ENCODE results near the gene TAF11L9.
"Not testable (repeated sequence)": the region's sequence is repeated elsewhere in the genome, so short reads cannot be mapped to it uniquely, and the experiment has no call there.

The TAF11L9 gene

GRCh38 chr5:17594255-17594654 is at the start of gene TAF11L9:
TAF11L9 (minus strand) TSS chr5:17594394.
- DNase-seq: not testable (repeated sequence)

DNA sequence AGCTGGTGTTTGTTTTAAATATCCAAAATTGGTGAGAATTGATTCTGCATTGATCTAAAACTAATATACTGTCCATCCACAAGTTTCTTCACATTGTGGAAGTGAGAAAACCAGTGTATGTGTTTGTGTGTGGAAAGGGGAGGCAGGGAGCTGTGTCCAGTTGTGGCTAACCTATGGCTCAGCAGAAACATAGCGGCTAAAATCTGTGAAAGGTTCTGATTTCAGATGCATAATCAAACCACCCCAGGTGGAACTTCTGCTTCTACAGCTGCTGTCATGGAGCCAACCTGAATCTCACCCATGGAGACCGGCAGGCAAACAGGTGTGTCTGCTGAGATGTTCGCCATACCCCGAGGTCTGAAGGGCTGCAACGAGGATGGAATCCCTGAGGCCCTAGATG is 40.0 kb upstream of the TAF11L9 start, which contains the start of gene TAF11L14:
TAF11L14 (plus strand) TSS at position 301 of the 400 bp plus-strand sequence.
- DNase-seq: no peak

GRCh38 chr5:17631788-17632187 is 37.6 kb upstream of the TAF11L9 start, which contains the start of gene TAF11L13:
TAF11L13 (plus strand) TSS chr5:17632088.
- not testable (repeated sequence) for DNase-seq

DNA sequence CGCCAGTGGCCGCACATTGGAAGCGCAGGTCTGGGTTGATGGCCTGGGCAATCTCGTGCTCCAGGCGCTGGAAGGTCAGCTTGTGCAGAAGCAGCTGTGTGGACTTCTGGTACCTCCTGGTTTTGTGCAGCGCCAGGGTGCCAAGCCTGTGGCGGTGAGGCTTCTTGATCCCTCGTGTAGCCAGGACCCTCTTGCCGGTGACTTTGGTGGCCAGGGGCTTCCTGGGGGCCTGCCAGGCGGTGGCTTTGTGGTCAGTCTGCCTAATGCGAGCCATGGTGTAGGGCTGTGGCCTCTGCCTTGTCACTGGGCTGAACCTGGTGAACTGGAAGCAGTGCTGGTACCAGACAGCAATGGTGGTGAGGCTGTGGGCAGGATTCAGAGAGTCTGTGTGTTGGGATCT is 31.5 kb upstream of the TAF11L9 start:
- DNase-seq: no peak

GRCh38 chr5:17620627-17621026 is 26.4 kb upstream of the TAF11L9 start:
- DNase-seq: no peak

DNA sequence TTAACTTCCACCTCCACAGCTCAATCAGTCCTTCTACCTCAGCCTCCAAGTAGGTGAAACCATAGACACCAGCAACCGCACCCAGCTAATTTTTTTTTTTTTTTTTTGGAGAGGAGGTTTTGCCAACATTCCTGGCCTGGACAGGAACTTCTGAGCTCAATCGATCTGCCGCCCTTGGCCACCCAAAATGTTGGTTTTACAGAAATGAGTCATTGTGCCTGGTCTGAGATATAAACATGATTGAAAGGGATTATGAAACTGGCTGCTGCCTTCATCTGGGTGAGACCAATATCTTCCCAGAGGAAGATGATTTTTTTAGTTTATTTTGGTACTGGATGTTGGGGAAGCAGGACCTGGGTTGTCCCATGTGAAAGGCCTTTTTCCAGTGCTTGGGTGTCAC is 25.2 kb upstream of the TAF11L9 start:
- no peak for DNase-seq

DNA sequence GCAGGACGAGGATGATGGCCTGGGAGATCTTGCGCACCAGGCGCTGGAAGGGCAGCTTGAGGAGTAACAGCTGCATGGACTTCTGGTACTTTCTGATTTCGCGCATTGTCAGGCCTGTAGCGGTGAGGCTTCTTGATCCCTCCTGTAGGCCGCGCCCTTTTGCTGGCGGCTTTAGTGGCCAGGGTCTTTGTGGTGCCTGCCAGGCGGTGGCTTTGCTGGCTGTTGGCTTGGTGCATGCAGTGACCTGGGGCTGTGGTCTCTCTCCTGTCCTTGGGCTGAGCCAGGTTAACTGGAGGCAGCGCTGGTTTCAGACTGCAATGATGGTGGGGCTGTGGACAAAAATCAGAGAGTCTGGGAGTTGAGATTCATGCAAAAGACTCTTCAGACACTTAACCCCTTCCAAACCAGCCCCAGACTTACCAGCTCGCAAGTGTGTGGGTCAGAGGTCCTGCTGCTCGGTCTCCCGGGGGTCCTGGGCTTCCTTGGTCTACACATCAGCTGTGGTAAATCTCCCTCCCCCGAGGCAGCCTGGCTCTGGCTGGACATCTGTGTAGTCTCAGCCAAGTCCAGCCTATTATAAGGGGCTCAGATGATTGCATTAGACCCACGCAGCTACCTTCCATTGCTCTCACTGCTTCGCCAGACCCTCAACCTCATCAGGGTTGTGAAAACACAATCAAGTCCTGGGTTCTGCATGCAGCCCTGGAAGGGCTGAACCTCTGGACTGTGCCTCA is 20.8 kb upstream of the TAF11L9 start:
- no peak for DNase-seq

GRCh38 chr5:17610092-17610491 is 15.9 kb upstream of the TAF11L9 start, which contains the start of gene TAF11L12:
TAF11L12 (plus strand) TSS chr5:17610392.
- not testable (repeated sequence) for DNase-seq

DNA sequence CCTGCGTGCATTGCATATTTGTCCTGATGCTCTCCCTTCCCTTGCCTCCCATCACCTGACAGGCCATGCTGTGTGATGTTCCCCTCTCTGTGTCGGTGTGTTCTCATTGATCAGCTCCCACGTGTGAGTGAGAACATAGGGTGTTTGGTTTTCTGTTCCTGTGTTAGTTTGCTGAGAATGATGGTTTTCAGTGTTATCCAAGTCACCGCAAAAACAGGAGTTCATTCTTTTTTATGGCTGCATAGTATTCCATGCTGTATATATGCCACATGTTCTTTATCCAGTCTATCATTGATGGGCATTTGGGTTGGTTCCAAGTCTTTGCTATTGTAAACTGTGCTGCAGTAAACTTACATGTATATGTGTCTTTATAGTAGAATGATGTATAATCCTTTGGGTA is 13.3 kb upstream of the TAF11L9 start:
- not testable (repeated sequence) for DNase-seq

DNA sequence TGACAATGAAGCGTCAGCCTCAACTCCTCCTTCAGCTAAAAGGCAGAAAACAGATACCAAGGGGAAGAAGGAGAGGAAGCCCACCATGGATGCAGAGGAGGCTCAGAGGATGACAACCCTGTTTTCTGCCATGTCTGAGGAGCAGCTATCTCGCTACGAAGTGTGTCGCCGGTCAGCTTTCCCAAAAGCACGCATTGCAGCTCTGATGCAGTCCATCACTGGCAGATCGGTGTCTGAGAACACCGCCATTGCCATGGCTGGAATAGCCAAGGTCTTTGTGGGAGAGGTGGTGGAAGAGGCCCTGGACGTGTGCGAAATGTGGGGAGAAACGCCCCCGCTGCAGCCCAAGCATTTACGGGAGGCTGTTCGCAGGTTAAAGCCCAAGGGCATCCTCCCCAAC is 10.8 kb upstream of the TAF11L9 start:
- DNase-seq: no peak

DNA sequence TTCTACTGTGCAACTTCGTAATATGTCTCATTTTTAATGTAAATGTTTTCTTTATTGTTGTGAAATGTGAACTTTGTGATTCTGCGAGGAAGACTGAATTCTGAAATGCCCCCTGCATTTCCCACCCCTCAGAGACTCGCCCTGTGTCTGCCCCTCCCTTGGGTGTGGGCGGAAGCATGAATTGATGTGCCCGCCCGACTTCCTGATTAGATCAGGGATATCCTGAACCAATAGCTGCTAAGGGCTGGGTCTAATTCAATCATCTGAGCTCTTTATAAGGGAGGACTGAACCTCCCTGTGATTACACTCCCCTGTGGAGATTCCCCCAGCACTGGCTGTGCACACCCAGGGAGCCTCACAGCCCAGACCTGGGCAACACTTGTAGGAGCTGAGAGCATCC is 9.7 kb upstream of the TAF11L9 start, which contains the start of gene TAF11L11:
TAF11L11 (plus strand) TSS at position 304 of the 400 bp plus-strand sequence.
- not testable (repeated sequence) for DNase-seq

DNA sequence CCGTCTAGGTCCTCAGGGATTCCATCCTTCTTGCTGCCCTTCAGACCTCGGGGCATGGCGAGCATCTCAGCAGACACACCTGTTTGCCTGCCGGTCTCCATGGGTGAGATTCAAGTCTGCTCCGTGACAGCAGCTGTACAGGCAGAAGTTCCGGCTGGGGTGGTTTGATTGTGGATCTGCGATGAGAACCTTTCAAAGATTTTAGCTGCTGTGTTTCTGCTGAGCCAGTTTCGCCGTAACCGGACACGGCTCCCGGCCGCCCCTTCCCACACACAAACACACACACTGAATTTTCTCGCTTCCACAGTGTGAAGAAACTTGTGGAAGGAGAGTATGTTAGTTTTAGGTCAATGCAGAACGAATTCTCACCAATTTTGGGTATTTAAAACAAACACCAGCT is 3.5 kb upstream of the TAF11L9 start, which contains the start of gene TAF11L10:
TAF11L10 (minus strand) TSS at position 101 of the 400 bp plus-strand sequence.
- not testable (repeated sequence) for DNase-seq

GRCh38 chr5:17590860-17591259 is 3.3 kb downstream of the TAF11L9 start, which contains the start of gene TAF11L8:
TAF11L8 (minus strand) TSS chr5:17590960.
- not testable (repeated sequence) for DNase-seq

DNA sequence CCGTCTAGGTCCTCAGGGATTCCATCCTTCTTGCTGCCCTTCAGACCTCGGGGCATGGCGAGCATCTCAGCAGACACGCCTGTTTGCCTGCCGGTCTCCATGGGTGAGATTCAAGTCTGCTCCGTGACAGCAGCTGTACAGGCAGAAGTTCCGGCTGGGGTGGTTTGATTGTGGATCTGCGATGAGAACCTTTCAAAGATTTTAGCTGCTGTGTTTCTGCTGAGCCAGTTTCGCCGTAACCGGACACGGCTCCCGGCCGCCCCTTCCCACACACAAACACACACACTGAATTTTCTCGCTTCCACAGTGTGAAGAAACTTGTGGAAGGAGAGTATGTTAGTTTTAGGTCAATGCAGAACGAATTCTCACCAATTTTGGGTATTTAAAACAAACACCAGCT is 8.5 kb downstream of the TAF11L9 start, which contains the start of gene TAF11L7:
TAF11L7 (minus strand) TSS at position 101 of the 400 bp plus-strand sequence.
- not testable (repeated sequence) for DNase-seq
